Subcutaneous abdominal adipose tissue (tissue), 5 donors: Measurements from ENCODE around the gene JAK1.
A peak's percentile ranks its signal among the peaks of the same experiment; 100 is the strongest.

Experiments used
- H3K27ac ChIP-seq: one replicate; pipeline ENCODE4 v1.7.0; 2013; ENCODE audit warnings: low read depth, mild to moderate bottlenecking, inconsistent platforms, low read length, moderate library complexity
- H3K27me3 ChIP-seq, 5 donors: one replicate each; pipeline ENCODE4 v1.7.0; 2013; ENCODE audit warnings: low read length in 5 of 5, inconsistent platforms in 1 of 5; ENCODE audit not compliant: control insufficient read depth in 5 of 5, insufficient read depth in 4 of 5
- H3K36me3 ChIP-seq, 5 donors: one replicate each; pipeline ENCODE4 v1.7.0; 2013; ENCODE audit warnings: low read length in 5 of 5; ENCODE audit not compliant: control insufficient read depth in 5 of 5, insufficient read depth in 5 of 5
- H3K4me1 ChIP-seq, 5 donors: one replicate each; pipeline ENCODE4 v1.7.0; 2013; ENCODE audit warnings: low read length in 5 of 5, mild to moderate bottlenecking in 3 of 5, moderate library complexity in 1 of 5; ENCODE audit not compliant: control insufficient read depth in 5 of 5, insufficient read depth in 5 of 5
- H3K4me3 ChIP-seq, 5 donors: one replicate each; pipeline ENCODE4 v1.7.0; 2013; ENCODE audit warnings: low read length in 5 of 5, low read depth in 1 of 5
- H3K9ac ChIP-seq, 5 donors: one replicate each; pipeline ENCODE4 v1.7.0; 2013; ENCODE audit warnings: low read length in 5 of 5, mild to moderate bottlenecking in 4 of 5, moderate library complexity in 3 of 5
- H3K9me3 ChIP-seq, 5 donors: one replicate each; pipeline ENCODE4 v1.7.0; 2013; ENCODE audit warnings: low read length in 5 of 5; ENCODE audit not compliant: control insufficient read depth in 5 of 5
- donor health status: healthy.
- donor health status: healthy.
- donor health status: healthy.
- donor health status: healthy.
- donor health status: healthy.

The JAK1 gene

DNA sequence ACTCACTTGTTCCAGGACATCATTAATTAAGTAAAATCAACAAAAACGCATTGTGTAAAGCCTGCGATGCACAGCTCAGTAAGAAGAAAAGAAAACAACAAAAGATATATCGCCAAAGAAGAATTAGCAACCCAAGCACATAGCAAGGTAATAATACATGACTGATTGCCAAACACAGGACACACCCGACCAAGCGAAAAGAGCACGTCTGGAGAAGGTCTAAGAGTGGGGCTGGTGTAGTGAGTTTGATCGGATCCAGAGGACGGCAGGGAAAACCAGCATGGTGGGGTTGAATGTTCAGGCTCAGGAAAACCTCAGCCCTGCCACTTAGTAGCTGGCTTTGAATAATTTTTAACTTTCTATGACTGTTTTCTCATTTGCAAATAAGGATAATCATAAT lies 69.8 kb downstream of the JAK1 start:
- Histone ChIP-seq H3K27ac (peak overlapping the region; percentile 18), H3K4me1 (peaks cover 12 to 47% (median 43%) of the 10 kb centered on the region in 5 donors), H3K9me3 (no peaks in the 10 kb centered on the region), H3K36me3 (no peaks in the 10 kb centered on the region), H3K27me3 (no peaks in the 10 kb centered on the region), H3K9ac (no peak overlapping the region), H3K4me3 (no peak overlapping the region)

DNA sequence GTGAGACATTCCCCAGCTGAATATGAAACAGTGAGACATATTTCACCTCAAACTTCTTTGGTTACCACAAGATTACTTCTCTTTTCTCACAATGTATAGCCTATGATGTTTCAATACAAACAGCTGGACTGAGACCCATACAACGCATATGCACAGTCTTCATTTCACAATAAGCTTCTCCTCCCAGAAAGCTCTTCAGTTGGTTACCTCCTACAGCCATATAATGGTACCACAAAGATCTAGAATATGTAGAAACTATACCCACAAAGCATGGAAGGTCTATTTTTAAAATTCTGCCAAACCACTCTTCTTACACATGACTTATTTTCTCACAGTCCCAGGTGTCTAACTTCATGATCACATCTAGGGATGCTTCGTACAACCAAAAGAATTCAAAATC lies 70.8 kb downstream of the JAK1 start:
- Histone ChIP-seq H3K27me3 (no peaks in the 10 kb centered on the region), H3K4me3 (no peak overlapping the region), H3K36me3 (no peaks in the 10 kb centered on the region), H3K9me3 (no peaks in the 10 kb centered on the region), H3K27ac (no peak overlapping the region), H3K9ac (no peak overlapping the region), H3K4me1 (peaks cover 16 to 58% (median 53%) of the 10 kb centered on the region in 5 donors)

DNA sequence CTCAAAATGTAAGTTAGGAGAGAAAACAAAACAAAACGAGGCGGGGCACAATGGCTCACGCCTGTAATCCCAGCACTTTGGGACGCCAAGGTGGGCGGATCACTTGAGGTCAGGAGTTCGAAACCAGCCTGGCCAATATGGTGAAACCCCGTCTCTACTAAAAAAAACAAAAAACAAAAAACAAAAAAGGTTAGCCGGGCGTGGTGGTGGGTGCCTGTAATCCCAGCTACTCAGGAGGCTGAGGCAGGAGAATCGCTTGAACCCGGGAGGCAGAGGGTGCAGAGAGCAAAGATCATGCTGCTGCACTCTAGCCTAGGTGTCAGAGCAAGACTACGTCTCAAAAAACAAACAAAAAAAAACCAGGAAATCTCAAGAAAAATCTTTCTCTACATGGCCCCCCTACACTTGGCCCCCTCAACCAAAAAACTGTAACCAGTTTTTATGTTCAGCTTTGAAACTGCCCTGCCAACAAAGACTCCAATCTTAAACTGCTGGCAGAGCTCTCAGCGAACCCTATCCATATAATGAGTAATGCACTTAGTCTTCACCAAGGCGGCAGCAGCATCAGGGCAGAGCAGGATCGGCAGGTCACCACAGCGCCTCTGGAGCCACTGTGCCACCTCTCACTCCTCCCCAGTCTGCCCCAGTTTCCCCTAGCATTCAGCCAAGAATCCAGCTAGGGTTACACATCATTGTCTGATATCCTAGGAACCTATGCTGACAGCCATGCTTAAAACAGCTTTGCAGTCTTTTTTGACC lies 71.7 kb downstream of the JAK1 start:
- Histone ChIP-seq H3K9me3 (no peaks in the 10 kb centered on the region), H3K27ac (no peak overlapping the region), H3K4me1 (peaks cover 16 to 66% (median 56%) of the 10 kb centered on the region in 5 donors), H3K27me3 (no peaks in the 10 kb centered on the region), H3K4me3 (no peak overlapping the region), H3K9ac (no peak overlapping the region), H3K36me3 (no peaks in the 10 kb centered on the region)

DNA sequence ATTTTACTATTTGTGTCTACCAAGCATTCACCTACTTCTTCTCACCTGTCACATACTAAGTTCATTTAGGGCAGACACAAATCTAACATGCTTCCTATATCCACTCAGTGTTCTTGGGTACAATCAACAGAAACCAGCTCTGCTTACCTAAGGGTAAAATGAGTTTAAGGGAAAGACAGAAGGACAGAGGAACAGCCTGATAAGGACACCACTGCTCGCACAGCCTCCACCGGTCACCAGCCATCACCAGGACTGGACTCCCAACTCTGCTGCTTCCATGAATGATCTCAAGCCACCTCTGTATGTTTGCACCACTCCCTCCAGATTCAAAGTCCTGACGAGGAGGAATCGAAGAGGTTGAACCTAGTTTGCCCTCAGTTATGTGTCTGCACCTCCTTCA lies 72.4 kb downstream of the JAK1 start:
- no peaks in the 10 kb centered on the region for H3K9me3 ChIP-seq
- peaks cover 16 to 73% (median 60%) of the 10 kb centered on the region in 5 donors for H3K4me1 ChIP-seq
- H3K36me3 ChIP-seq = no peaks in the 10 kb centered on the region
- no peak overlapping the region for H3K4me3 ChIP-seq
- H3K9ac ChIP-seq = no peak overlapping the region
- H3K27ac ChIP-seq = peak overlapping the region; percentile 76
- H3K27me3 ChIP-seq = no peaks in the 10 kb centered on the region

DNA sequence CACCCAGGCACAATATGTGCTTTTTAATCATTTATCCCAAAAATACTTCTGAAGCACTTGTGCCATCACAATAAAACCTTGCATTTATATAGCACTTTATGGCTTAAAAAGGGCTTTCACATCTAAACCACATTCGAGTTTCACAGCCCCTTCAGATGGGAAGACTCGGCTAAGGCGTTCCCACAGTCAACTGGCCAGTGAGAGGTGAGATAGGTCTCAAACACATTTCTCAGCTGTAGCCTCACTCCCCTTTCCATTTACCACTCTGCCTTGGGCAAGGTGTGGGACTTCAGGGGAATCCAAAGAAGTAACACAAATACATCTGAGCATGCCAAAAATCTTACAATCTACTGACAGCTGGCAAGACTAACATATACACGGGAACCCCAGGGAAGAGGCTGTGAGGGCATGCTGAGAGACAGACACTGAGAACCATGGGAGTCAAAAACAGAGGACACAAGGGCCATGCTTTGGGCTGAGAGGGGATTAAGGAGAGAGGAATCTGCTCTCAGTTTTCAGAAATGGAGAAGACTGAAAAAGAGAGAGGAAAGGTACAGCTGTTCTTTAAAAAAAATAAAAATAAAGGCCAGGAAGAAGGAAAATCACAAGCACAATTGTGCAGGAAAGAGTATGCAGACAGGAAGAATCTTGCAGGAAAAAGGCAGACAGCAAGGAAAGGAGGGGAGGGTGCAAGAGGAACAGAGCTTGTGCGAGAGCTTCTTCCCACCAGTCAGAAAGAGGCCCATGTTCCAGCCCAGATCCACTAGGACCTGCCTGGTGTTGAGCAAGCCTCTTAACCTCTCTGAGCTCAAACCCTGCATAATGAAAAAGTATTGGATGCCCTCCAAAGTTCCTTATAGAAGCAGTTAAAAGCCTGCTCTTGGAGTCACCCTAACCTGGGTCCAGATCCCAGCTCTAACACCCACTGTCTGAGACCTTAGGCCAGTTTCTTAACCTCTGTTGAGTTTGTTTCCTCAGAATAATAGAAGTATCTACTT lies 73.5 kb downstream of the JAK1 start:
- H3K36me3 ChIP-seq = no peaks in the 10 kb centered on the region
- H3K27ac ChIP-seq = peak overlapping the region; percentile 76
- H3K4me1 ChIP-seq = peaks cover 13 to 67% (median 52%) of the 10 kb centered on the region in 5 donors
- peak overlapping the region in 2 of 5 donors; percentile 4 to 19 for H3K9ac ChIP-seq
- no peaks in the 10 kb centered on the region for H3K27me3 ChIP-seq
- H3K4me3 ChIP-seq = no peak overlapping the region
- no peaks in the 10 kb centered on the region for H3K9me3 ChIP-seq

DNA sequence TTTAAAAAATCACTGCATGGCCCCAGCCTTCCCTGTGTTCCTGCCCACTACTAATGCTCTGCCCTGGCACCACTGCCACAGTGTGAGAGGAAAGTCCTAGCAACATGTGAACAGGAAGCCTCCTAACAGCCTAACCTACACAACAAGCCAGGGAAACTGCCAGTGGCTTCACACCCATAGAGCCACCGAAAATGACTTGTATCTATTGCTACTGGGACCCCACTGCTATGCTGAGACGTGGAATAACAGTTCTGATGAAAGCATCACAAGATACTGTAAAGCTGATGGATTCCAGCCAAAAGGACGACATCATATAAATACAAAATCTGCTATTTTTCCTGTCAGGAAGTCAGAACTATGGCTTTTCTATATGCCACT lies 74.9 kb downstream of the JAK1 start:
- peak overlapping the region; percentile 76 for H3K27ac ChIP-seq
- peaks cover 13 to 64% (median 46%) of the 10 kb centered on the region in 5 donors for H3K4me1 ChIP-seq
- H3K27me3 ChIP-seq = no peaks in the 10 kb centered on the region
- H3K9me3 ChIP-seq = no peaks in the 10 kb centered on the region
- no peaks in the 10 kb centered on the region for H3K36me3 ChIP-seq
- H3K4me3 ChIP-seq = no peak overlapping the region
- H3K9ac ChIP-seq = peak overlapping the region in 1 of 5 donors; percentile 48

DNA sequence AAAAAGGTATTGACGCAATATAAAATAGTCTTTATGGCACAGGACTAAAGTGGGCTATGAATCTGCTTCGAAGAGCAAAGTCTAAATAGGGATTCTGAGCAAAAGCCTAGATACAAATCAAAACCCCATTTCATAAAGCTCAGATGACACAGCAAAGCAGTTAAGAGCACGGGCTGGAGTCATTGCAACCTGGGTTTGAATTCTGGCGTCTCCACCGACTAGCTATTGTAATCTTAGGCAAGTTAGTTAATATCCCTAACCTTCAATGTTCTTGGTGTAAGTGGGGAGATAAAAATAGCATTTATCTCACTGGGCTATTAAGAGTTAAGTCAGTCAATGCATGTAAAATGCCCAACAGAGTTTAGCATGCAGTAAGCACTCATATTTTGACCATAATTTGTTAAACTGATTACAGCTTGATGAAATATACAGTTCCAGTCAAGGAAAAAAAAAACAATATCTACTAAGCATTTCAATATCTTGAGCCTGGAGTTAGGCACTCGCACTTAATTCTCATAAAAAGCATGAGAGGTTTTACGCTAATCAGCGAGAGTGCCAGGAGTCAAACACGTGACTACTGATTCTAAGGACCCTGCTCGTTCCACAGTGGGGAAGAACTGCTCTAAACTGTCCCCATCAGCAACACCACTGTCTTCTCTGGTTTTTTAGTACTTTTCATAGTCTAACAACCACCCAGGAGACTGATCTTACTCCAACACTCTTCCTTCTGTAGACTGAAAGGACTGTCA lies 75.5 kb downstream of the JAK1 start:
- Histone ChIP-seq H3K4me1 (peaks cover 13 to 64% (median 46%) of the 10 kb centered on the region in 5 donors), H3K4me3 (no peak overlapping the region), H3K27ac (peak overlapping the region; percentile 76)

DNA sequence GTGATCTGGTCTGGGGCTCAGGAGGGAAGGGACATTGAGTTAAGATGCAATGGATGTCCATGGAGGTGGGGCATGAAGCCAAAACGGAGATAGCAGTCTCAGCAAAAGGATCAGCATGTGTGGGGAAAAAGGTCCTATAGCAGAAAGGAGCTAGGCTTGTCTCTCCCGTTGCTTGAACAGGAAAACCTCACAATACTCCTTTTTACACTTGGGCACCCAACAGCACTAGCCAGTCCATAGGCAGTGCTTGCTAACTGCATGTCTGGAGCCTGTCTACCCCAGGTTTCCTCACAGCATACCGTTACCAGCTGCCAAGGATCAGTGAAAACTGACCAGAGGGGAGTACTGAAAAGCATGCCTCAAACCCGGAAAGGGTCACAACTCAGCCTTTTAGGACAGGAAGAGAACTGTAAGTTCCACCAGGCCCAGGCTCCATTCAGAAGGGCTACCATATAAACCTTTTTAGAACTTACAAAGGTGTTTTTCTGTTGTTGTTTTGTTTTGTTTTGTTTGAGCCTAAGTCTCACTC lies 78.6 kb downstream of the JAK1 start:
- no peak overlapping the region for H3K27ac ChIP-seq
- H3K9me3 ChIP-seq = no peaks in the 10 kb centered on the region
- no peak overlapping the region for H3K9ac ChIP-seq
- H3K36me3 ChIP-seq = peaks cover 3 to 21% (median 7%) of the 10 kb centered on the region in 5 donors
- H3K4me1 ChIP-seq = peaks cover 7 to 44% (median 32%) of the 10 kb centered on the region in 5 donors
- H3K27me3 ChIP-seq = no peaks in the 10 kb centered on the region
- H3K4me3 ChIP-seq = no peak overlapping the region

More for the DNA sequence above, 75.5 kb downstream of the JAK1 start:
- peak overlapping the region in 2 of 5 donors; percentile 18 to 48 for H3K9ac ChIP-seq
- no peaks in the 10 kb centered on the region for H3K9me3 ChIP-seq
- H3K27me3 ChIP-seq = no peaks in the 10 kb centered on the region
- no peaks in the 10 kb centered on the region for H3K36me3 ChIP-seq

DNA sequence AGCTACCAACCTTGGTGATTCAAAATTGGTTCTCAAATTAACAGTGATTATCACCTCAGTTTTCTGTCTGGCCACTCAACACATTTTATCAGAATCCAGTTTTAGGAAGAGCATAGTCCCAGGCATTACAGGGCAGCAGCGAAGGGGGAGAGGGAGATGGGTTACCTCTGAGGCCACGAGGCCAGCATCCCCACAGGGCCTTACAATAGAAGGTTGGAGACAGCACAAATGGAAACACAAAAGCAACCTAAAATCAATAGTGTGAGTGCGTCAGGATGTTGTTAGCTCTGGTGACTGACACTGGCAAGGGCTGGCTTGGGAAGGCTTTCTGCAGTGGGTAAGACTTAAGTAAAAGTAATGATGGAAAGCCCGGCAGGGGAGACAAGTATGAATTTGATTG lies 79.5 kb downstream of the JAK1 start:
- H3K27me3 ChIP-seq = no peaks in the 10 kb centered on the region
- H3K36me3 ChIP-seq = peaks cover 8 to 30% (median 11%) of the 10 kb centered on the region in 5 donors
- H3K4me3 ChIP-seq = no peak overlapping the region
- peaks cover 4 to 37% (median 24%) of the 10 kb centered on the region in 5 donors for H3K4me1 ChIP-seq
- no peak overlapping the region for H3K9ac ChIP-seq
- no peaks in the 10 kb centered on the region for H3K9me3 ChIP-seq
- no peak overlapping the region for H3K27ac ChIP-seq
